HG03342 (cell line): Measurements from ENCODE around the gene TTLL9.

Experiments
- ATAC-seq: cut with Tn5 transposase; IDR thresholded peaks from one replicate; pipeline ENCODE4 v1.9.1; 2021; ENCODE audit warnings: mild to moderate bottlenecking, moderate library complexity; ENCODE audit not compliant: unreplicated experiment

The TTLL9 gene

GRCh38 chr20:31974296-31974695 is 103.9 kb downstream of the TTLL9 start:
- no peak for ATAC-seq

- ATAC-seq: no peak
Measured at GRCh38 chr20:31974951-31975487, 104.6 kb downstream of the TTLL9 start.

DNA sequence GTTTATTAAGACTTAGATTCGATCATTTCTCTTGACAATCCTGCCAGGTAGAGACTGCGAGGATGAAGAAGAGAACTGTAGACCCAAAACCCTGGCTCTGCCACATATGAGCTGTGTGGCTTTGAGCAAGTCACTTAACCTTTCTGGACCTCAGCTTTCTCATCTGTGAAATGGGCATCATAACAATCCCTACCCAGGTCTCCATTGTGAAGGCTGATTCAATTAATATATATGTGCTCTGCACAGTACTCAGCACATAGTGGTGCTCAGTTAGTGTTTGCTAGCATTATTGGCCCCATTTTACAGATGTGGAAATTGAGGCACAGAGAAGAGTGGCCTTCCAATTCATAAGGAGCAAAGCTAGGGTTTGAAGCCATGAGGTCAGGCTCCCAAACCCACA is 105.4 kb downstream of the TTLL9 start:
- ATAC-seq: no peak

GRCh38 chr20:31977080-31977479 is 106.6 kb downstream of the TTLL9 start:
- ATAC-seq: no peak

- ATAC-seq: no peak
Measured at GRCh38 chr20:31979713-31980426, 109.4 kb downstream of the TTLL9 start.

- ATAC-seq: no peak
Measured at GRCh38 chr20:31981784-31982183, 111.3 kb downstream of the TTLL9 start.

- ATAC-seq: no peak
Measured at GRCh38 chr20:31984981-31985471, 114.6 kb downstream of the TTLL9 start.

- ATAC-seq: no peak
Measured at GRCh38 chr20:31987744-31988143, 117.3 kb downstream of the TTLL9 start.

DNA sequence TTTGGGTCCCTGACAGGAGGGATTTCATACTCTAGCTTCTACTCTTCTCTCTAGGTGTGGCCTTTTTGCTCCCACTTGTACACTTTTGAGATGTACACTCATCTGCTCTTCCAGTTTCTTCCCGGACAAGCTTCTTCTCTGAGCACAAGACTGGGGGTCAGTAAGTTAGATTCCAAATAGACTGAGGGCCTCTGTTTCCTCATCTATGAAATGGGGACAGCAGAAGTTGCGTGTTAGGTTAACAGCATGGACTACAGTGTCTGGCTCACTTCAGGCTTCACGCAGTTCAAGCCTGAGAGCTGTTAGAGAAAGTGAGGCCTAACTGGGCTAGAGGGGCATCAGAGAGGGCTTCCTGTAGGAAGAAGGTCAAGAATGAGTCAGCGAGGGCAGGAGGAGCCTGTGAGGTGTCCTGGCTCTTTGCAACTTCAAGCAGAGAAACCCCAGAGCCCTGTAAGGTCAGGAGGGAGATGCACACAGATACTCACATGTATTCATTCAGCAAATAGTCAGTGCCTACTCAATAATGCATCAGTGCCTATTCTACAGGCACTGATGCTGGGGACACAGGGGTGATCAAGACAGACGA is 118.1 kb downstream of the TTLL9 start:
- ATAC-seq: no peak

- ATAC-seq: no peak
Measured at GRCh38 chr20:31989030-31989645, 118.7 kb downstream of the TTLL9 start.

DNA sequence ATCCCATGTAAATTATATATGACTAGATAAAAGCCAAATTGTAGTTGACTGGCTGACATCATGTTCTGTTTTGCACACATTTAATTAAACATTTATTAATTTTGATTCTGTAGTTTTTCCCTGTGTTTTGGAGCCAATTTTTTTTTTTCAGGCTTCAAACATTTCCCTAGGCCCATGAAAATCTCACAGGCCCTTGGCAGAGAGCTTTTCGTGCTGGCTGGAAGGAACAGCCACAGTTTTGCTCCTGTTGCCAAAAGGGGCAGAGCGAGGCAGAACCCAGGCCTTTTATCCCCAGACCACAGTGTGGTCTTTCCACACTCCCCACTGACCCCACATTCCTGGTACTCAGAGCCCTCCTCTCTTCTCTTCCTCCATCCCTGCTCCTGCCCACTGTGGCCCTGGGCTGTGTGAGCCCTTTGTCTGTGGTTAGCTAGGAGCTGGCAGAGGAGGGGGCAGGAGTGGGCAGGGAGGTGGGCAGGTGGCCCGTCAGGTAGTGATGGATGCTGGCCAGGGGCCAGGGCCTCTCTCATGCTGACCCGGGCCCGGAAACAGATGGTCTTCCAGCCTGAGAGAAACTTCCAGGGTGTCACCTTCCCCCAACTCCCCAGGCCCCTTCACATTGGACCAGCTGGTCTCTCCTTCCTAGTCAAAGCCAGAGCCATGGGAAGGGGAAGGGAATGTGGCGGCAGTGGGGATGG is 120.4 kb downstream of the TTLL9 start:
- ATAC-seq: no peak

GRCh38 chr20:31991339-31991705 is 120.9 kb downstream of the TTLL9 start:
- no peak for ATAC-seq

GRCh38 chr20:31992086-31992485 is 121.7 kb downstream of the TTLL9 start:
- no peak for ATAC-seq
